Endometrial microvascular endothelial cells (primary cell): ENCODE measurements around the gene PRIMPOL. TPM values are rescaled to one million over a fixed set of nuclear protein-coding genes. Genes with fewer than 3 reads are reported as not detected.
"Not testable (repeated sequence)": the region's sequence is repeated elsewhere in the genome, so short reads cannot be mapped to it uniquely, and the experiment has no call there.

Source experiments
- in situ Hi-C: cut with HindIII; loops from 2 replicates; pipeline ENCODE4 v1.10.0; 2017; ENCODE audit warnings: low sequenced_read_pairs, low pct_unique_long_range_greater_than_20kb; ENCODE audit errors: inconsistent ontology term
- total RNA-seq: library from RNA; depleted of rRNA; stranded (reverse); fragments of >200 nt; gene quantifications from one replicate; pipeline ENCODE4 v1.2.3, GENCODE V29; 2015; ENCODE audit errors: inconsistent ontology term

PRIMPOL gene
- total RNA-seq, 1 donor from 2014 or later = 8.1 TPM

- in situ Hi-C loops = no loop called here
These were observed 85.2 kb downstream of the PRIMPOL start for GRCh38 chr4:184734758-184735157.

- in situ Hi-C loops = not testable (repeated sequence)
These were observed 90.0 kb downstream of the PRIMPOL start for GRCh38 chr4:184739575-184739974.

GRCh38 chr4:184740980-184741391 lies 91.4 kb downstream of the PRIMPOL start:
- in situ Hi-C loops = no loop called here

DNA sequence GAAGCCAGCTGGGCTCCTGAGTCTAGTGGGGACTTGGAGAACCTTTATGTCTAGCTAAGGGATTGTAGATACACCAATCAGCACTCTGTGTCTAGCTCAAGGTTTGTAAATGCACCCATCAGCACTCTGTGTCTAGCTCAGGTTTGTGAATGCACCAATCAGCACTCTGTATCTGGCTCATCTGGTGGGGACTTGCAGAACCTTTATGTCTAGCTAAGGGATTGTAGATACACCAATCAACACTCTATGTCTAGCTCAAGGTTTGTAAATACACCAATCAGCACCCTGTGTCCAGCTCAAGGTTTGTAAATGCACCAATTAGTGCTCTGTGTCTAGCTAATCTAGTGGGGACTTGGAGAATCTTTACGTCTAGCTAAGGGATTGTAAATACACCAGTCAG lies 92.1 kb downstream of the PRIMPOL start:
- in situ Hi-C loops = not testable (repeated sequence)

- in situ Hi-C loops = no loop called here
These were observed 94.1 kb downstream of the PRIMPOL start for GRCh38 chr4:184743650-184744049.

- in situ Hi-C loops = no loop called here
These were observed 94.7 kb downstream of the PRIMPOL start for GRCh38 chr4:184744236-184744635.

Other genes with a start within 250 kb of the PRIMPOL start
- gene IRF2, start 175.2 kb upstream of the PRIMPOL start, total RNA-seq = 18.3 TPM
- 50.5 TPM for gene CASP3, start 291 bp upstream of the PRIMPOL start, total RNA-seq
- gene CENPU, start 84.4 kb downstream of the PRIMPOL start, total RNA-seq = 20.2 TPM
- gene ACSL1, start 176.2 kb downstream of the PRIMPOL start, total RNA-seq = 19.0 TPM